Right renal pelvis (tissue), 4 donors: ENCODE measurements around the gene LKAAEAR1. TPM values are rescaled to one million over a fixed set of nuclear protein-coding genes. Genes with fewer than 3 reads are reported as not detected.

Experiments used
- DNase-seq, 4 donors: peaks; one replicate each; pipeline ENCODE4 v3.0.0-alpha.2; 2013; ENCODE audit warnings: low read depth in 4 of 4, low spot score in 3 of 4, missing footprints in 1 of 4
- polyA plus RNA-seq, 4 donors: library from polyadenylated mRNA; unstranded; fragments of 120-200 nt; gene quantifications; one replicate each; pipeline ENCODE4 v1.2.1, GENCODE V29; 2013; ENCODE audit not compliant: insufficient read length in 4 of 4

The LKAAEAR1 gene
- polyA plus RNA-seq, 4 donors: 0.22 TPM; not detected in 3

GRCh38 chr20:64053841-64054661 is 30.1 kb downstream of the LKAAEAR1 start:
- no peak for DNase-seq

- DNase-seq: no peak
Observed at GRCh38 chr20:64052987-64053840, 31.0 kb downstream of the LKAAEAR1 start.

- DNase-seq: no peak
Observed at GRCh38 chr20:64052326-64052722, 31.9 kb downstream of the LKAAEAR1 start.

DNA sequence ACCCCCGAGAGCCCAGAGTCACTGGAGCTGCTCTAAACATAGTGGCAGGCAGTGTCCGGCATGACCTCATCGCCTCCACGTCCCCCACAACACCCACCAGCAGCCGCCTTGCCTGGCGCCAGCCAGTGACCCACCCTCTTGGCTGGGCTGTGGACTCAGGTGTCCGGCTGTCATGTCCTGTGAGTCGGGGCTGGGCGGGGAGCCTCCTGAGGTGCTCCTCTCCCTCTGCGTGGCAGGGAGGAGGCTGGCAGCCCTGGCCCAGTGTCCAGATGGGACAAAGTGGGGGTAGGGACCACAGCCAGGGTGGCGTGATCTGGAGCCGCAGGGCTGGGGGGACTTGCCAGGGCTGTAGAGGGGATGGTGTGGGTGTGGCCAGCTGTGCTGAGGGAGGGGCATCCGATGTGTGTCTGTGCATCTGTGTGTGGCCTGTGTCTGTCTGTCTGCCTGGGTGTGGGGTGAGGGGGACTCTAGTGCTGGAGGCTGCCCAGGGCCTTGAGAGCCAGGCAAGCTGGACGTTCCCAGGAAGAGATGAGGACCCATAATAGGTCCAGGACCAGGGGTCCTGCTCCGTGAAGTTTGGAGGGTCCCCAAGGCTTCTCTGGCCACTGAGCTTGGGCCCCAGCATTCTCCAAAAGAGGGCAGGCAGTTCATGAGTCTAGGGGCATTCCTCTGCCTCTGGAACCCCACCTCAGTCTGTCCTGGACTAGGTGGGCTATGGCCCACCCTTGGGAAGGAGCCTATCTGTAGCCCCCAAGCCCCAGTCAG is 32.5 kb downstream of the LKAAEAR1 start:
- DNase-seq: no peak

DNA sequence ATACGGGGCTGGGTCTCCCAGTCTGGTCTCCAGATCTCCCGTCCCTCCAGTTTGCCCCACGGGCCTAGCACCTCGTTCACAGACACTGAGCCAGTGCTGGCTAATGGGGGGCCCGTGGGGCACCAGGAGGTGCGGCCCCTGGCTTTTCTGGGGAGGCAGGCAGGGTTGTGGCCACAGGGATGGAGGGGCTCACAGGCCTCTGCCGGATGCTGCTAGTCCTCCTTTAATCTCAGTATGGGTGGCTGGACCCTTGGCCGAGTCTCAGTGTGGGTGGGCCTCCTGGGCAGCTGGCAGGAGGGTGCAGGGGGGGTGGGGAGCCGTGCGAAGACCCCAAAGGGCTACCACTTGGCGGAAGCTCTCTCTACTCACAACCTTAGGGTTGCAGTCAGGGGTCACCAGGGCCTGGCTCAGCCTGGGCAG is 33.2 kb downstream of the LKAAEAR1 start:
- no peak for DNase-seq

- DNase-seq: no peak
Observed at GRCh38 chr20:64050261-64051032, 33.8 kb downstream of the LKAAEAR1 start.

DNA sequence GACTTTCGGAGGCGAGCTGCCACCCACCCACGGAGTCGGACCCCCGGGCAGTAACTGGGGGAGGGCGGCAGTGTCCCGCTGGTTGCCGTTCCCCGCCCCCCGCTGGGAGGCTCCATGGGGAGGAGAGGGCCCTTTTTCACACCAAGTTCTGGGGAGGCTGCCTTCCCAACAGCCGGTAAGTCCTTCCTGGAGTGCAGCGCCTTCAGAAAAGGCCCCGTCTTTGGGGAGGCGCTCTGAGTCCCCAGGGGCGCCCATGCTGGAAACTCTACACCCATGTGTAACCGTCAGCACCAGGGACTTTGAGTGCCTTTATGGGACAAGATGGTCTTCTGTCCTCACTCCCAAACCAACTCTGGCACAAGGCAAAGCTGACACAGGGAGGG is 34.3 kb downstream of the LKAAEAR1 start:
- no peak for DNase-seq

DNA sequence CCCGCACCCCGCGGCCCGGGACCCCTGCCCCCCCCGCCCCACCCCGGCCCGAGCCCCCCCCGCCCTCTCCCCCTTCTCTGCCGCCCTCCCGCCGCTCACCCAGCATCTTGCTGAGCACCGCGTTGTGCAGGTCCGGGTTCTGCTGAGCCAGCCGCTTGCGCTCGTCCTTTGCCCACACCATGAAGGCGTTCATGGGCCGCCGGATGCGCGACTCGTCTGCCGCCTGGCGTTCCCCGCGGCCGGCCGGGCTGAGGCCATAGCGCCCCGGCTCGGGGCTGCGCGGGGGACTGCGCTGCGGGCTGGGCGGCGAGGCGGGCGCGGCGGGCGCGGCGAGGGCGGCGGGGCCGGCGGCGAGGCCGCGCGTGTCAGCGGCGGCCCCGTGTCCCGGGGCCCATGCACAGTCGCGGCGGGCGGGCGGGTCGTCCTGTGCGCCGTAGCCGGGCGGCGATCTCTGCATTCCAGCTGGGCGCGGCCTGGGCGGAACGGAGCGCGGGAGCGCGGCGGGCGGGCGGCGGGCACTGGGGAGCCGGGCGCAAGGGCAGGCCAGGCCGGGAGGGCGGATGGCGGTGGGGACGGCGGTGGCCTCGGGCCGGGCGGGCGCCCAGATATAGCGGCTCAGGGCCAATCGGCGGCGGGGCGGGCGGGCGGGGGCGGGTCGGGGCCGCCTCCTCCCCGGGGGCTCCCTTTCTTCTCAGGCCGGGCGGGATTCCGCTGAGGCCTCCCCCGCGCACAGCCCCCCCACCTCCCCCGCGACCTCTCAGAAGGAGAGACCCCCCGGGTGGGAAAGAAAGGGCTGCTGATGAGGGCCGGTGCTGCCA is 34.9 kb downstream of the LKAAEAR1 start, which contains the start of gene SOX18:
Gene SOX18 (minus strand): TSS at position 580 of the 818 bp plus-strand sequence. CDS start 123 bp downstream, at position 457.
- DNase-seq: no peak

DNA sequence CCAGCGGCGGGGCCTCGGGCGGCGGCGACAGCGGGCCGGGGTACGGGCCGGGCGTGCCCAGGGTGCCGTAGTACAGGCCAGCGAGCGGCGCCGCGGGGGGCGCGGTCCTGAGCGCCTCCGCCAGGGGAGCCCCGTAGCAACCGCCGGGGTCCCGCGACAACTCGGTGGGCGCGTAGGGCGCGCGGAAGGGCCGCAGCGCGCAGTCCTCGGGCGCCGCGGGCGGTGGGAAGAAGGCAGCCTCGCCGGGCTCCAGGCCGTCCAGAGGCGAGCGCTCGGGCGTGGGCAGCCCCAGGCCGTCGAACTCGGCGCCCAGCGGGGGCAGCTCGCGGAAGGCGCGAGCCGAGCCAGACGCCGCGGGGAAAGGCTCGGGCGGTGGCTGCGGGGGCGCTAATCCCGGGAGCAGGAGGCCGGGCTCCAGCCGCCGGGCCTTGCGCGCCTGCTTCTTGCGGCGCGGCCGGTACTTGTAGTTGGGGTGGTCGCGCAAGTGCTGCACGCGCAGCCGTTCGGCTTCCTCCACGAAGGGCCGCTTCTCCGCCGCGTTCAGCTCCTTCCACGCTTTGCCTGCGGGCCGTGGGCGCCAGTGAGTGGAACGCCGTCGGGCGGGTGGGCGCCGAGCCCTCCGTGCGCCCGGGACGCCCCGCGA is 35.7 kb downstream of the LKAAEAR1 start:
- no peak for DNase-seq

DNA sequence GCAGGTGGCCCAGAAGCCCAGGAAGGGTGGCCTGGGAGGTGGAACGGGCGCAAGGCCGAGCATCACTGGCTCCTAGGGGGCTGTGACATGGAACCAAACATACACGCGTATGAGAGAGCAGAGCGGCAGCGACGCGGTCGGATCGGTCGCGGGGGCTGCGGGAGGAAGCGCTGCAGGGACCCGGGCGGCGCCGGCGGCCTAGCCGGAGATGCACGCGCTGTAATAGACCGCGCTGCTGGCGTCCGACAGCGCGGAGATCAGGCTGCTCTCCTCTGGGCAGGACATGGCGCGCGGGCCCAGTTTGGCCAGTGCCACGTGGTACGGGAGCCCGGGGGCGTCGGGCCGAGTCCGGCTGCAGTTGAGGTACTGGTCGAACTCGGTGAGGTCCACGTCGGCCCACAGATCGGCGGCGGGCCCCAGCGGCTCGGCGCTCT is 36.2 kb downstream of the LKAAEAR1 start:
- DNase-seq: no peak

DNA sequence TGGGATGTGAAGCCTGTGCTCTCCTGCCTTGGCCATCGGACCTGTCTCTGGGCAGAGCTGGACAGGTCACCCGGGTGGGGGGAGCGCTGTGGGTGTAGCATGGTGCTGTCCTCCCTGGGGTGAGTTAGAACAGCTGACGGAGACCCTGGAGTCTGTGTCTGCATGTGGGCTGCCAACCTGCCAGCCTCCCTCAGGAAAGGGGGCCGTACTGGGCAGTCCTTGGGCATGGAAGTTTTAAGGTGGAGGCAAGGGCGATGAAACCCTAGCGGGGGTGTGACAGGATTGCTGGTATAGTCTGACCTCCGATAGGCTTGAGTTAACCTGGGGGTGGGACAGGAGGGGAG is 37.2 kb downstream of the LKAAEAR1 start:
- DNase-seq: no peak

DNA sequence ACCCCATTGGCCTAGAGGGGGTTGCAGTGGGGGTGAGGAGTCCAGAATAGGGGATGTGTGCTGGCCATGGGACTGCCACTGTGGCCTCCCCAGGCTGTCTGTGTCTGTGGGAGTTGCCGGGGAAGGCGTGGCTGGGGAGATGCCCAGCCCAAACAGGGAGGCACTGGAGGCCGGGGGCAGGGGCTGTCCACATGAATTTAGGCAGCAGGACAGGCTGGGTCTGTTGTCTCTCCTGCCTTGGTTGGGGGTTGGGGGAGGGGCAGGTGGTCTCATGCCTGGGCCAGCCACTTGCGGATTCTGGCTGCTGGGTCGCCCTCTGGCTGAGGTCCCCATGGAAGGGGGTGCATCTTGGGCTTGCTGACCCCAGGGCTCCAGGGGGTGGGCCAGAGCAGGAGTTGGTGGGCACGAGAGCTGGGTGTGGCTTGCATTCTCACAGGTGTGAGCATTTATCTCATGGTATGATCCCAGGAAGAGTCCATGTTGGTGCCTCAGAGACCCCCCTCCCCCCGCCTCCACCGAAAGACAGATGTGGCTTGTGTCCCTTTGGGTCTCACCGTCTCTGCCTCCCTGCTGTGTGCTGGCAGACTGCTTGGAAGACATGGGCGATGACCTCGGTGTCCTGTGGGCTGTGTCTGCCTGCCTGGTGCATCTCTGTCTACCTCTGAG is 38.7 kb downstream of the LKAAEAR1 start:
- DNase-seq: no peak

DNA sequence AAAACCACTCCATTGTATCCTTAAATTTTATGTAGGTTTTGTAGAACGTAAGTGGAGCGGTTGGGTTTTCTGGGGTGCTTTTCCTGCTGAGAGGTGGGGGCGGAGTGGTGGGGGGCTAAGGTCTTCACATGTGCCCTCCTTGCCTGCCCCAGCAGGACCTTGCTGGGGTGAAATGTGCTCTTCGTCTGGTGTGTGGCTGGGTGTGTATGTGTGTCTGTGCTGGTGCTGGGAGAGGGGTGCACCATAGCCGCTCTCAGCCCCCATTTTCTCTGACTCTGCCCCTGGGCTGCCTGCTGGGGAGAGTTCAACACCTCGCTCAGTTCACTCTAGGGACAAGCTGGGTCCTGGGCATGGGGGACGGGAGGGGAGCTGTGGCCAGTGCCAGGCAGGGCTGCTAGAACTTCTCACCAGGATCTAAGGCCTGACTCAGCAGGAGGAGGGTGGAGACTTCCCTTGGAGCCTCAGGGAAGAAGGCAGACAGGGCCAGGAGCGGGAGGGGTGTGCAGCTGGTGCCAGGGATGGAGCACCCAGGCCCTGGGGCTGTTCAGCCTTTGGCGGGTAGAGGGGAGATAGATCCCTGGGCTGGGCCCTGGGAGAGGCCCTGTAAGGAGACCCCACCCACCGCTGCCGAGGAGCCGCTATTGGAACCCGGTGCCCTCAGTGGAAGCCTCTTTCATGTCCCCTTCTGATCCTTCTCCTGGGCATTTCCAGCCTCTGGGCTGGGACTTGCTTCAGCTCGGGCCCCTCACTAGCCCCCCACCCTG is 39.5 kb downstream of the LKAAEAR1 start:
- DNase-seq: no peak

- DNase-seq: no peak
Observed at GRCh38 chr20:64043768-64044167, 40.4 kb downstream of the LKAAEAR1 start.

GRCh38 chr20:64042054-64042781 is 42.0 kb downstream of the LKAAEAR1 start:
- DNase-seq: no peak

DNA sequence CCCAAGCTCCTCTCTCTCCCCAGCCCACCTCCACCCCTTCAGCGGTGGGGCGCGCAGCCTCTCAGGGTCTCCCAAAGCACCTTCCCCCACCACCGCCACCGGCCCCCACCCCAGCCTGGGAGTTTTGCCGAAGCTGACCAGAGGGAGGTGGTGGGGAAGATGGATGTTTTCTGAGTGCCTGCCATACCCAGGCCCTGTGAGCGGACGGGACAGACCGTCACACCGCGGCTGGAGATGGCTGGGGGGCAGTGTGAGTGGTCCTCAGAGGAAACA is 42.5 kb downstream of the LKAAEAR1 start:
- DNase-seq: no peak
